Measurements from ENCODE around the gene ELF3. TPM values are rescaled to one million over a fixed set of nuclear protein-coding genes. Genes with fewer than 3 reads are reported as not detected.
"Not testable (repeated sequence)": the region's sequence is repeated elsewhere in the genome, so short reads cannot be mapped to it uniquely, and the experiment has no call there.

Gene ELF3
- polyA plus RNA-seq, 1 donor from 2014 or later, result 0.26 TPM

DNA sequence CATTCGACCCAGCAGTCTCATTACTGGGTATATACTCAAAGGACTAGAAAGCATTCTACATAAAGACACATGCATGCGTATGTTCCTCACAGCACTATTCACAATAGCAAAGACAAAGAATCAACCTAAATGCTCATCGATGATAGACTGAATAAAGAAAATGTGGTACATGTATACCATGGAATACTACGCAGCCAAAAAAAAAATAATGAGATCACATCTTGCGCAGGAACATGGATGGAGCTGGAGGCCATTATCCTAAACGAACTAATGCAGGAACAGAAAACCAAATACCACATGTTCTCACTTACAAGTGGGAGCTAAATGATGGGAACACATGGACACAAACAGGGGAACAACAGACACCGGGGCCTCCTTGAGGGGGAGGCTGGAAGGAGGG, 43.7 kb downstream of the ELF3 start:
- Histone ChIP-seq H4K20me1 (ENCODE audit: insufficient read depth) (no peaks in the 10 kb centered on the region), H3K9me2 (ENCODE audit: insufficient read depth, low read length) (no peaks in the 10 kb centered on the region), H3K9me3 (ENCODE audit: low read length) (no peaks in the 10 kb centered on the region), H3F3A (ENCODE audit: insufficient read depth, low read length, poor library complexity, severe bottlenecking) (no peaks in the 10 kb centered on the region), H3K79me2 (replicated peaks; ENCODE audit: insufficient read depth, low read length) (no peaks in the 10 kb centered on the region), H3K9ac (ENCODE audit: low read length) (no peak overlapping the region), H3K4me3 (ENCODE audit: low read length) (no peak overlapping the region), H3K4me2 (ENCODE audit: low read length) (no peak overlapping the region), H3K27ac (ENCODE audit: low read length) (no peak overlapping the region), H3K27me3 (ENCODE audit: insufficient read depth, low read depth, low read length) (no peaks in the 10 kb centered on the region), H3K36me3 (ENCODE audit: insufficient read depth, low read length) (no peaks in the 10 kb centered on the region), H2AFZ (ENCODE audit: low read depth, low read length) (no peak overlapping the region)
- TF ChIP-seq SMC3 (conservative IDR thresholded peaks at IDR 0.05; ENCODE audit: poor library complexity), result no peak
- TF ChIP-seq, protein P1, sequence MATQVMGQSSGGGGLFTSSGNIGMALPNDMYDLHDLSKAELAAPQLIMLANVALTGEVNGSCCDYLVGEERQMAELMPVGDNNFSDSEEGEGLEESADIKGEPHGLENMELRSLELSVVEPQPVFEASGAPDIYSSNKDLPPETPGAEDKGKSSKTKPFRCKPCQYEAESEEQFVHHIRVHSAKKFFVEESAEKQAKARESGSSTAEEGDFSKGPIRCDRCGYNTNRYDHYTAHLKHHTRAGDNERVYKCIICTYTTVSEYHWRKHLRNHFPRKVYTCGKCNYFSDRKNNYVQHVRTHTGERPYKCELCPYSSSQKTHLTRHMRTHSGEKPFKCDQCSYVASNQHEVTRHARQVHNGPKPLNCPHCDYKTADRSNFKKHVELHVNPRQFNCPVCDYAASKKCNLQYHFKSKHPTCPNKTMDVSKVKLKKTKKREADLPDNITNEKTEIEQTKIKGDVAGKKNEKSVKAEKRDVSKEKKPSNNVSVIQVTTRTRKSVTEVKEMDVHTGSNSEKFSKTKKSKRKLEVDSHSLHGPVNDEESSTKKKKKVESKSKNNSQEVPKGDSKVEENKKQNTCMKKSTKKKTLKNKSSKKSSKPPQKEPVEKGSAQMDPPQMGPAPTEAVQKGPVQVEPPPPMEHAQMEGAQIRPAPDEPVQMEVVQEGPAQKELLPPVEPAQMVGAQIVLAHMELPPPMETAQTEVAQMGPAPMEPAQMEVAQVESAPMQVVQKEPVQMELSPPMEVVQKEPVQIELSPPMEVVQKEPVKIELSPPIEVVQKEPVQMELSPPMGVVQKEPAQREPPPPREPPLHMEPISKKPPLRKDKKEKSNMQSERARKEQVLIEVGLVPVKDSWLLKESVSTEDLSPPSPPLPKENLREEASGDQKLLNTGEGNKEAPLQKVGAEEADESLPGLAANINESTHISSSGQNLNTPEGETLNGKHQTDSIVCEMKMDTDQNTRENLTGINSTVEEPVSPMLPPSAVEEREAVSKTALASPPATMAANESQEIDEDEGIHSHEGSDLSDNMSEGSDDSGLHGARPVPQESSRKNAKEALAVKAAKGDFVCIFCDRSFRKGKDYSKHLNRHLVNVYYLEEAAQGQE (IDR thresholded peaks at IDR 0.05; ENCODE audit: borderline replicate concordance), result no peak
- no peak for TF ChIP-seq RAD21 (conservative IDR thresholded peaks at IDR 0.05)
- TF ChIP-seq MXI1 (conservative IDR thresholded peaks at IDR 0.05; ENCODE audit: poor library complexity, severe bottlenecking), result no peak
- TF ChIP-seq EZH2 (IDR thresholded peaks at IDR 0.05; ENCODE audit: borderline replicate concordance, insufficient read depth, low read length, poor library complexity, severe bottlenecking), result no peak
- TF ChIP-seq EP300 (conservative IDR thresholded peaks at IDR 0.05; ENCODE audit: poor library complexity, severe bottlenecking), result no peak
- TF ChIP-seq, protein P2, sequence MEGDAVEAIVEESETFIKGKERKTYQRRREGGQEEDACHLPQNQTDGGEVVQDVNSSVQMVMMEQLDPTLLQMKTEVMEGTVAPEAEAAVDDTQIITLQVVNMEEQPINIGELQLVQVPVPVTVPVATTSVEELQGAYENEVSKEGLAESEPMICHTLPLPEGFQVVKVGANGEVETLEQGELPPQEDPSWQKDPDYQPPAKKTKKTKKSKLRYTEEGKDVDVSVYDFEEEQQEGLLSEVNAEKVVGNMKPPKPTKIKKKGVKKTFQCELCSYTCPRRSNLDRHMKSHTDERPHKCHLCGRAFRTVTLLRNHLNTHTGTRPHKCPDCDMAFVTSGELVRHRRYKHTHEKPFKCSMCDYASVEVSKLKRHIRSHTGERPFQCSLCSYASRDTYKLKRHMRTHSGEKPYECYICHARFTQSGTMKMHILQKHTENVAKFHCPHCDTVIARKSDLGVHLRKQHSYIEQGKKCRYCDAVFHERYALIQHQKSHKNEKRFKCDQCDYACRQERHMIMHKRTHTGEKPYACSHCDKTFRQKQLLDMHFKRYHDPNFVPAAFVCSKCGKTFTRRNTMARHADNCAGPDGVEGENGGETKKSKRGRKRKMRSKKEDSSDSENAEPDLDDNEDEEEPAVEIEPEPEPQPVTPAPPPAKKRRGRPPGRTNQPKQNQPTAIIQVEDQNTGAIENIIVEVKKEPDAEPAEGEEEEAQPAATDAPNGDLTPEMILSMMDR (IDR thresholded peaks at IDR 0.05; ENCODE audit: poor library complexity, severe bottlenecking), result no peak
- no peak for TF ChIP-seq TAF1 (IDR thresholded peaks at IDR 0.05; ENCODE audit: low read depth)
- TF ChIP-seq POLR2AphosphoS5 (IDR thresholded peaks at IDR 0.05), result no peak

DNA sequence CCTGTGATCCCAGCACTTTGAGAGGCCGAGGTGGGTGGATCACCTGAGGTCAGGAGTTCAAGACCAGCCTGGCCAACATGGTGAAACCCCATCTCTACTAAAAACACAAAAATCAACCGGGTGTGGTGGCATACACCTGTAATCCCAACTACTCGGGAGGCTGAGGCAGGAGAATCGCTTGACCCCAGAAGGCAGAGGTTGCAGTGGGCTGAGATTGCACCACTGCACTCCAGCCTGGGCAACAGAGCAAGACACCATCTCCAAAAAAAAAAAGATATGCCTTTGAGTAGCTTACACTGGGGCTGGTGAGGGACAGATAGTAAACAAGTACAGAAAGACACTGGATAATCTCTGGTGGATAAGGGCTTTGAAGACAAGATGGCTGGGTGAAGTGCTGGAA, 44.3 kb downstream of the ELF3 start:
- H3F3A ChIP-seq (ENCODE audit: insufficient read depth, low read length, poor library complexity, severe bottlenecking); H3K27ac ChIP-seq (ENCODE audit: low read length); H3K4me2 ChIP-seq (ENCODE audit: low read length); H3K36me3 ChIP-seq (ENCODE audit: insufficient read depth, low read length); H3K9me3 ChIP-seq (ENCODE audit: low read length); H3K4me3 ChIP-seq (ENCODE audit: low read length); H3K9me2 ChIP-seq (ENCODE audit: insufficient read depth, low read length); H4K20me1 ChIP-seq (ENCODE audit: insufficient read depth); H3K79me2 ChIP-seq (replicated peaks; ENCODE audit: insufficient read depth, low read length); H3K9ac ChIP-seq (ENCODE audit: low read length); H2AFZ ChIP-seq (ENCODE audit: low read depth, low read length); H3K27me3 ChIP-seq (ENCODE audit: insufficient read depth, low read depth, low read length): not testable (repeated sequence)

Measured in neural cell (in vitro differentiated cells).